IPS-NIHi7 (cell line): Measurements from ENCODE around the gene ABHD5.

Experiments used
- DNase-seq: peaks from one replicate; pipeline ENCODE4 v3.0.0; 2012; ENCODE audit warnings: mixed read lengths; ENCODE audit errors: extremely low spot score

ABHD5 gene

DNA sequence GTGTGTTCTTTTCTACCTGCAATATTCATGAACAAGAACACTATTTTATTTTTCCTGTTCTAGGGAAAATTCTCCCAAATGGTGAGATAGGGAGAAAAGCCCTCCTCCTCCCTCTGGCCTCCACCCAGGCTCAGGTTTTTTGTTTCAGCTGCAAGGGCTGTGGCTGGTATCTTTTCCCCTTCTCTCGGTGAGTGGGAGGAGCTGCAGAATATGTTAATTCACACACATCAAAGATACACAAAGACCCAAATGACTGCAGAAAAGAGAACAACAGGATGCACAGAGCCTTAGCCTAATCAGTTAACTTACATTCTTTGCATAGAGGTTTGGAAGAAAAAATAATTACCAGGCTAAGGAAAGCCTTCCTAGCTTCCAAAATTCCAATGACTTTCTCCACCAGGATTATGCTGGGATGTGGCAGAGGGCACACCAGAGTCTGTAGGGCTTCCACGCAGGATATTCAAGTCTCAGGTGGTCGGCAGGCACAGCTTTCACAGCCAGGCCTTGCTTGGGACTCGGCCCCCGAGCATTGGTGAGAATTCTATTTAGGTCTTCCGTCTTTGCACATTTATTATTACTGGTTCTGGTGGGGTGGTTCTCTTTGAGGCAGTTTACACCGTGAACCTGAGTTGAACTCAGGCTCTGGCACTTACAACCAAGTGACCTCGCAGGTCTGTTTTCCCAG lies 64.9 kb downstream of the ABHD5 start:
- no peak for DNase-seq

DNA sequence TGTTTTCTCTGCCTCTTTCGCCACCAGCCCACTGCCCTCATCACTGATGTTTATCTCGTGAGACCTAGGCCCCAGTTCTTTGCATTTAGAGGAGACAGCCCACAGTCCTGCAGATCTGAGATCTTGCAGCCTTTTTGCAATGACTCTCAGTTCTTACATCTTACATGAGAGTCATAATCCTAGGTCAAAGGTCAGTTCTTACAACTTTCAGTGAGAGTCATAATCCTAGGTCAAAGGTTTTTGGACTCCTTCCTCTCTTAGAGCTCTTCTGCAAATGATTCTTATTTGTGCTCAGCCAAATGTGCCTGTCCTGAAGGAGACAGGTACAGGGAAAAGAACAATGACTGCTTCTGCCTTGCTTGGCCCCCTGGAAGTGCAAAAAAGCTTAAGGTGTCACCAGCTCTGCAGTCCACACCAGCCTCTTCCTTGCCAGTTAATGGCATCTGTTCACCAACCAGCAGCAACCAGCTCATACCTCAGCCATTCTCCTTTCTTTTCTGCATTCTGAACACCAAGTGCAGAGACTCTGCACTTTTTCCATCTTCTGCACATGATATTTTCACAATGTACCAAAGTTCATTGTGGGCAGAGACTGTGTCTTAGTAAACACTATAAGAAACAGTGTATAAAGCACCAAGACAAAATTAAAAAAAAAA lies 67.1 kb downstream of the ABHD5 start:
- no peak for DNase-seq

DNA sequence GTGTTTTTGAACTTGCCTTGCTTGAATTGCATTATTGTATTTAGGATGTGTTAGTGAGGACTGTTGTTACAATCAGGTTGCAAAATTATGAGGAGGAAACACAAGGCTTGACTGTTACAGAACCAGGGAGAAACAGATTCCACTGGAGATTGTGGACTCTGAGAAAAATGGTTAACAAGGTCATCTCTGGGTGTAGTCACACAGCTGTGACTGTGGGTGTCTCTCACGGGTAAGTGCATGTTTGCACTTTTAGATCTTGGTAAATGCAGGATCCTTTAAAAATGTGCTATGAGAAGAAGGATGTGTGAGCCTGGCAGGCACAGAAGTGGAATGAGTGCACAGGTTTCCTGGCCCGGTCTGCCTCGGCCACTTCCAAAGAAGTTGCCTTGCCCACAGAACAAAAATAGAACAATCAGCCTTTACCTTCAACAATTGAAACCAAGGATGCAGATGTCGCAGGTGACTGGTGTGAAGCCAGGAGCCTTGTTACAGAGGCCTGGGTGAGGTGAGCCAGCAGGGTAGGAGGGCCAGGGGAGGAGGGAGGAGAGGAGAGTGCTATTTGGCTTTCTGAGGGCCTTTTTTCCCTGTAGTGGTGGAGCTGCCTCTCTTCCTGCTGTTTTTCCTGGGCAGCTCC lies 68.0 kb downstream of the ABHD5 start:
- DNase-seq = no peak

DNA sequence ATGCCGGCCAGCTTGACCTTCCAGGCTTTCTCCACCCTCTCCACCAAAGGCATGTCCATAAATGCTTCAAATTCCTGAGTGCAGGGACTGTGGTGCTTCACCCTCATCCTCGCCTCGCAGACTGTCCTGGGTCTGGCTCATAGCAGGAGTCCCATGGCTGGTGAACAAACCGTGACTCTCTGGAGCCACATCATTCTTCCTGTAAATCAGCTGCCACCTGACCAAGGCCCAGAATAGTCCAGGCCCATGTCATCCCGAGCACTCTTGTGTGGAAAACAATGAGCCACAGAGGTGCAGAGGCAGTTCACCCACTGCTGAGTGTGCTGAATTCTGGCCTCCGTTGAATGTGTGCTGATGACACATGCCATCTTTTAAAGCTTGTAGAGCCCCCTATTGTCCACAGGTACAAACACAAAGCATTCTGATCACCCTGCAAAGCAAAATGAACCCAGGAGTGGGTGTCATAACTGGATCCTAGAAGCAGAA lies 68.6 kb downstream of the ABHD5 start:
- peak; percentile 24 for DNase-seq

DNA sequence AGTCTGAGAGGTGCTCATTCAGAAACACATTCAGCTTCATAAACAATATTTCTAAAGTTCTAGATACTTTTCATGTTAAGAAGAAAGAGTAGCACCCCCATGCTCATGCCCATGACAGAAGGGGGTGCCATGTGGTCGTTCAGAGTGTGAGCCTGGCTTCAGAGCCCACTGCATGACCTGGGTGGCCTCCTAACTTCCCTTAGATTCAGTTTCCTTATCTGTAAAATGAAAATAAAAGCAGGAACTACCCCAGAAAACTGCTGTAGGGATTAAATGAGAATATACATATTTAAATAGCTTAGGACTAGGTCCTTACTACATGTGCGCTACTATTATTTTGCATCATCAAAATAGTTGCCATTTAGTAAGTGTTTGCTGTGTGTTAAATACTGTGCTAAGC lies 69.2 kb downstream of the ABHD5 start:
- no peak for DNase-seq

DNA sequence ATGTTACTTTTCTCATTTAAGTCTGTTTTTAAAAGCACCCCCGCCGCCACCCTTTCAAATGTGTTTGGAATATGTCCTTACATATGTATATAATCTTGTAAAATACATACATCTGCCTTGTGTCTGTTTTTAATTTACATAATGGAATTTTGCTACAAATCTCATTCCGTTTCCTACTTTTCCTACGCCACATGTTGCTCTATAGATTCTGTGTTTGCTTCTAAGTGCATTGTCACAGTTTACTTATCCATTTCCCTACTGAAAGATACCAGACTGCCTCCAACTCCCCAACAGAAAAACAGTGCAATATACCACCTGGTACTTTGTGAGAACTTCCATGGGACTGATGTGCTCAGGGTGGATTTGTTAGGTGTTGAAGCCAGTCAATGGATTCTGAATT lies 70.2 kb downstream of the ABHD5 start:
- DNase-seq = no peak

DNA sequence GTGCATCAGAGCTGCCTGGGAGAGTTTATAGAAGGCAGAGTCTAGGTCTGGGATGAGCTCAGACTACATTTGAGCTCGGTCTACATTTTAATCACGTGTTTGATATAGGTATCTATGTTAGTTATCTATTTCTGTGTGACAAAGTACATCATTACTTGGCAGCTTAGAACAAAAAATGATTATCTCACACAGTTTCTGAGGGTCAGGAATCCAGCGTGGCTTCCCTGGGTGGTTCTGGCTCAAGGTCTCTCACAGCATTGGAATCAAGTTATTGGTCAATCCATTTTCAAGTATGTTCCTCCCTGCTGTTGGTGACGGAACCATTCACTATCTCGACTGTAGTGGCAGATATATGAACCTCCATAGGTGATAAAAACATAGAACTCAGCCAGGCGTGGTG lies 71.7 kb downstream of the ABHD5 start:
- no peak for DNase-seq

DNA sequence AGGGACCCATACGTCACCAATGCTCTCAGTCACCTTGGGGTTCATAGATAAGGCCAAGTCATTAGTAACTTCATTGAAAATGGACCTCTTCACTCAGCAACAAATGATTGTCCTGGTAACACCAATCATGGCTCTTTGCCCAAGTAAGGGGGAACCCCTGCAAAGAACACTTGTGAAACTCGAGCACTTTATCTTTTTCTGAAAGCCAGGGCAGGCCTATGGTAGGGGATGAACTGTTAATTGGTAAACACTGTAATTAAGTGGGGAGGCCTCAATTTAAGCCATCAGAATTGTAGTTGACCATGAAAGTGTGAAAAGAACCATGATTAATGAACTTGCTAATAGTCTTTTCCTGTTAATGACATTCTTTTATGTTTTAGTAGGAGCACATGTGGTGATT lies 73.3 kb downstream of the ABHD5 start:
- no peak for DNase-seq

DNA sequence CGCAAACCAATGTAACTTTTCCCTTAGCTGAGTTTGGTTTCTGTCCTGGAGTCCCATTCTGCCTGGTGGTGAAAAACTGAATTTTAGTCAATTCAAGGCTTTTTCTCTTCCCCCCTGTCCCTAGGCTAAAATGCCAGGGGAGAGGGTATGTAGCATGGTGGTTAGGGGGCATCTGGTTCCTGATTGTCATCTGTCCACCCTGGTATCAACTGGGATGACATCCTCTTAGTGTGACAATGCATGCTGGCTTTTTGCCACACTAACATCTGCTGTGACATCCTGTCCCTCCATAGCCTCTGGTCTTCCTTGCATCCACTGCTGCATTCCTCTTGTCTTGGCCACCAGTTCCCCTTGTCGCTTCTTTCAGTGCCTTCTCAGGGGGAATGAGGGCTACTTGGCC lies 73.7 kb downstream of the ABHD5 start:
- DNase-seq = no peak

DNA sequence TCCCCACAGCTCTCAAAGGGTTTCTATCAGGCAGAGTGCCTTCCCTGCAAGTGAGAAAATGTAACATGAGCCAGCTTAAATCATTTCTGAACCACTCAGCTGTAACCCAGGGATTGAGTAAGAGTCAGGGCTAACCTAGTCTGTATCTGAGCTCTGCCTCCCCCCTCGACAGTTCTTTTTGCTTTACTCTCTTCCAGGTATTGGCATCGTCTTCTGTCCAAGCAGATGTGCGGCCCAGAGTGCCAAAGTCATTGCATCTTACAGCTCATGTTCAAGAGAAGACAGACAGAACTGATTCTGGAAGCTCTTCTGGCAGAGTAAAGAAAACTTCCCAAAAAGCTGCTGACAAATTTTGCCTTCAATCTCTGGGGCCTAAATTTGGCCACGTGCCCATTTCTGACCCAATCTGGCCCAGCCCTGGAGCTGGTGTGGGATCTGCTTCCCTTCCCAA lies 74.8 kb downstream of the ABHD5 start:
- no peak for DNase-seq

DNA sequence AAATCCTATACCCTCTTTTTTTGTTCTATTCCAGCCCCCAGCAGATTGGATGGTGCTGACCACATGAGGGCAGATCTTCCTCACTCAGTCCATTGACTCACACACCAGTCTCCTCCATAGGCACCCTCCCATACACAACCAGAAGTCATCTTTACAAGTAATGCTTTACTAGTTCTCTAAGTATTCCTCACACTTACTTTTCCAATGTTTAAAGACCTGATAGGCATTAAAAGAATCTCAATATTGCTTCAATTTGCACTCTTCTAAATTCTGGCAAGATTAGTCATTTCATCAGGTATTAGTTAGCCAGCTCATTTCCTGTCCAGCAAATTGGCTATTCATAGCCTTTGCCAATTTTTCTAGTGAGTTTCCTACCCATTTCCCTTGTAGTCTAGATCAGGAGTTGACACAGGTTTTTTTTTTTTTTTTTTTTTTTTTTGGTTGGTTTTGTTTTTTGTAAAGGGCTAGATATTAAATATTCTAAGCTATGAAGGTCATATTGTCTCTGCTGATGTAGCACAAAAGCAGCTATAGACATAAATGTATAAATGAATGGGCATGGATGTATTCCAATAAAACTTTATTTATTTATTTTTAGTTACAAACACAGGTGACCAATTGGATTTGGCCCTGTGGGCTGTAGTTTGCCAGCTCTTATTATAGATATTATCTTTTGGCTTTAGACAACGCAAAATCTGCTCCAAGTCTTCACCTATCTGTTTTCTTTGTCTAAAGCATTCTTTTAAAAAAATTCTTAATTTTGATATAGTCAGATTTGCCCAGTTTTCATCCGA lies 76.1 kb downstream of the ABHD5 start:
- no peak for DNase-seq

DNA sequence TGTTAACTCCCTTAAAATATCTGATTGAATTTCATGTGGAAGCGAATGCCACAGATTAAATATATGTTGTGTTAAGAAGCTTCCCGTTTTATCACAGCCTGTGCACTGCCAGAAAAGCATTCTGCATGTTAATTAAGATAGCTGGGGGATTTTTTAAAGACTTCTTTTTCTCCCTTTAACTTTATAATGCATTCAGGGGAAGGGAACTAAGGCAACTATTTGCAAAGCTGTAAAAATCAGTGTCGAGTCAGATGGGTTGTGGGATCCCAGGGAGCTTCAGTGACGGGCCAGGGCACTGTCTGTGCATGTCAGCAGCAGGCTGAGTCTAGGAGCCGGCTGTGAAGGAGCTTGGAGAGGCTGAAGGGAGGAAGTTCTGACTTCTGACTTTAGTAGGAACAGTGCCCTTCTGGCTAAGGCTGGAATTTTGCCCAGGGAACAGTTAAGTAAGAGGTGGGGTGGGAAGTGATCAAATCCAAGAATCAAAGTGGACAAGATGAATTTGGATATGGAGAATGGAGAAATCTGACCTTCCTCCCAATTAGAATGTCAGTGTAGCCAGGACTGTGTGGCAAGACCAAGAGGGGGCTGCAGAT lies 77.7 kb downstream of the ABHD5 start:
- DNase-seq = no peak

DNA sequence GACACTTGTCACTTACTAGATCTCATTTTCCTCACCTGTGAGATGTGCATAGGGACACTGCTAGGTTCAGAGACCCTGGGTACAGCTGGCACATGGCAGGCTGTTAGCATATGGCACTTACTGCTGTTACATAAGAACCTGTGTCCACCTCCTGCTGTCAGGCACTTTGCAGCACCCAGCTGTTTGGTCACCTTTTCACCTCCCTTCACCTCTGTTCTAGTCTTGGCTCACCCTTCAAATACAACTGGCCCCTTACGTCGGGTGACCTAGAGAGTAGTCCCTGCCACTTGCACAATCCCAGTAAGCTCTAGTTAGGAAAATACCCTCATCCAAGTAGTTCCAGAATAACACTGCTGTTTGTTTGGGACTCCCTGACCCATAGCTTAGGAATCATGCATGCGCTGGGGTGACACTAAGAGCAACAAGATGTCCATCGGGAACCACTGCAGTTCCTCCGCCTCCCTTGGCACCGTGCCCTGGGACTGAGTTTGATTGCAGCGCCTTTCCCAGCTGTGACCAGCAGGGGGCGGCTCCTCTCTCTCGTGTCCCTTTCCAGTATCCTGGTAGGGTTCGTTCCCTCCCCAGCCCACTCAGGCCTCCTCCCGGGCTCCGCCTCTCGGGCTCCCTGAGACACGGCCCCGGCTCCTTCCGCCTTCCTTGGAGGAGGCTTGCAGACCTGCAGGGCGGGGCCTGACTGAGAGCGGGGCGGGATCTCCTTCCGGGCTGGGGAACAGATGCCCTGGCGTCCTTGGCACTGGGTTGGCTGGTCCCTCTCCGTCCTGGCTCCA lies 78.6 kb downstream of the ABHD5 start:
- peak; percentile 100 for DNase-seq

DNA sequence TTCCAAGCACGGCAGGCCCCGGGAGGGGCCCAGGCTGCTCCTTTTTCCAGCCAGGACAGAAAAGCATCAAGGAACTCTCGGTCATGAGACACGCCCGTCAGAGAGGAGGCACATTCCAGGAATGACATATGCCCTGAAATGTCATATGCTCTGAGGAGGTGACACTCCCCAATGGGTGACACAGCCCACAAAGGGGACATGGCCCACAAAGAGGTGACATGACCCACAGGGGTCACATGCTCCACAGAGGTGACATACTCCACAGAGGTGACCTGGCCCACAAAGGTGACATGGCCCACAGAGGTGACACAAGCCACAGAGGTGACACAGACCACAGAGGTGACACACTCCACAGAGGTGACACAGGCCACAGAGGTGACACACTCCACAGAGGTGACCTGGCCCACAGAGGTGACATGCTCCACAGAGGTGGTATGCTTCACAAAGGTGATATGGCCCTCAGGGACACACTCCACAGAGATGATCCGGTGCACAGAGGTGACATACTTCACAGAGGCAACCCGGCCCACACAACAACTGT lies 79.2 kb downstream of the ABHD5 start:
- no peak for DNase-seq

DNA sequence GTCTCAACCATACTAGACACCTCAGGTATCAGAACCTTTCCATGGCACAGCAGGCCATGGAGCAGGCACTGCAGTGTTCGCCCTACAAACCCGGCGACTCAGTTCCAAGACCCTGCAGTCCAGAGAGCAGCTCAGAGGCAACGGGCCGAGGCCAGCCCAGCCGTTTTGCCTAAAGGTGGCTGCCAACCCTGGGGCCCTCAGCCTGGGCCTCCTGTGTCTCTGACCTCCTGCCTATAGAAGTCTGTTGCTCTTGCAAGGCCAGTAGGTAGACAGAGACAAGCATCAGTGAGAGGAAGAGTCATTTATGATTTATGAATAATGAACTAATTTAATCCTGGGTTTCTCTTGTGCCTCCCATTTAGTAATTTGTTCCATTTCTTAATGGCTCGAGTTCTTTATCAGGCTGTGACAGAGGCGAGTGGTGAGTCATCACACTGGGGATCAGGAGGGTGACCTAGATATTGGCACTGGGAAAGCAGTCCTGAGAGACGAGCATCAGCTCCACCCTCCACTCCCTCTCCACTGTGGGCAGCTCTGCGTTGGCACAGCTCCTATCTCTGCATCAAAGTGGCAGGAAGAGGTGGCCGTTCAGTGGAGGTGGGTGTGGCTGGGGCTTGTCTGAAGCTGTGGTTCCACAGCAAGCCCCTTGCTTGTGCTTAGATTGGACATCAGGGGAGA lies 79.8 kb downstream of the ABHD5 start:
- DNase-seq = no peak

DNA sequence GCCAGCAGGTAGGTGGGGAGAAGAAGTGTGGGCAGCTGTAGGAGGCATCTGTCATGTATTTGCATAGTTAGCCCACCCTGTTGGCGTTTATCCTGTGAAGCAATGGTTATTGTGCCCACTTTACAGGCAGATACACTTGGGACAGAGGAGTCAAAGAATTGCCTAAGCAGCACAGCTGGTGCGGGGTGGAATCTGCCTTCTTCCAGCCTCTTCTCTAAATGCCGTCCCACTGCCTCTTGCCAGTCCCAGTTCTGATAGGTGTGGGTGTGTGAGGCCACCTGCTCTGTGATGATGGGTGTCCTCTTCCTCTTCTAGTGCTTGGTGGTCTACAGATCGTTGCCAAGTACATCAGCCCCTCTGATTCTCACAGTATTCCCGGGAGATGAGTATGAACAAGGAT lies 80.9 kb downstream of the ABHD5 start:
- no peak for DNase-seq

DNA sequence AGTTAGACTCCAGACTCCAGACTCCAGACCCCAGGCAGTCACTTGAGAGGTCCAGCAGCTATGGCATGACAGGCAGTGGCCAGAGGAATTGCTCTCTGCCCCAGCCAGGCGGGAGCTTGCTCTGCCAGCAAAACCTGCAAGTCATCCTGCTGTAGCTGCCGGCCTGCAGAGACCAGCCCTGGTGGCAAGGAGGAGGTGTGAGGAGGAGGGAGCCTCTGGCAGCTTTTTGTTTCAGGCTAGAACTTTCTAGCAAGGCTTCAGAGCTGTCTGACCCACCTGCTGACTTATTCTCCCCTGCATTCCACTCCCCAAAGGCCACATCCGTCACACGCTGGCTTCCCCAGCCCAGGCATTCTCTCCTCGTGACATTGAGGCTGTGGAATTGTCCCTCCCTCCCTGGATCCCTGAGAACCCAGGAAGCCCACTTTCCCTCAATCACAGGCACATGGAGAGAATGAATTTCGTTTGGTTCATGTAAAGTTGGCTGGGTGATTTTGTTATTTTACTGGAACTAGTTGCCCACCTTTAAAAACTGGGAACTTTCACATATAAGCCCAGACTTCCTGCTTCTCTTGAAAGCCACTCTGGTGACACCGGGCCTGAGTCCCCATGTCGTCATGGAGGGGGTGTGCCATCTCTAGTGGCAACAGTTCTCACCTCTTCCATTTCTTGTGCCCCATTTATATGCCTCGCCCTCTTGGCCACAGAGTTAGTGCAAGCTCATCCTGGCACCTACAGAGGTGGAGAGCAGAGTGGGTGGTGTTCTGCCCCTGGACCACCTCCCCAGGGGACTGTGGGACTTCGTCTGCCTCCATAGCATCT lies 82.7 kb downstream of the ABHD5 start:
- peak; percentile 35 for DNase-seq

DNA sequence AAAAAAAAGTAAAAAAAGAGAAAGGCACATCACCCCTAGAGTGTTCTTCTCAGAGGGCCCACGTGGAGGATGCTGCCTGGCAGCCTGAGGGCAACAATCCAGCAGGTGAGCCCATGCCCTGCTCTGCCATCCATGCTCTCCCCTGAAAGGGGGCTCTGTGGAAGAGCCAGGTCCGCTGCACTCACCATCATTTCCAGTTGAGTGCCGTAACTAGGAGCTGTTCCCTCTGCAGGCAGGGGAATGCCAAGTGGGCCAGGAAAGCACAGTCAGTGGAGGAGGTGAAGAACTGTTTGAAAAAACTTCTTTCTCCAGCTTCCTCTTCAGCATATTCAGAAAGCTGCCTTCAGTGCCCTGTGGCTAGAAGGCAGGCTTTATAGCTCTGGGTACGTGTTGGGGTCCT lies 84.1 kb downstream of the ABHD5 start:
- DNase-seq = no peak

DNA sequence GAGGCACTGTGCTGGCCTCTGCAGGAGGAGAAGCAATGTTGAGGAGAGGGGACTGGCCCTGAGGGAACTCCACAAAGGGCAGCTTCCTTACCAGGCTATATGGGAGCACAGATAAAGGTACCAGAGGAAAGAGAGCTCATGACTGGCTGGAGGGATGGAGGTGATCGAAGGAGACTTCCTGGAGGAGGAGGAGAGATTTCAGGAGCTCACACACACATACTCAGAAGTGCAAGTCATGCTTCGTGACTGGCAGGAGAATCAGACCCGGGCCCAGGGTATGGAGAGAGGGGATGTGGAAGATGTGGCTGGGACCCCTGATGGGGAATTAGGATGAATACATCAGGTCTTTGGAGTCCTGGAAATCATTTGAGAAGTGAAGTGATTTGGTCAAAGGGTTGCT lies 85.4 kb downstream of the ABHD5 start:
- DNase-seq = no peak
